ENCODE data around the gene LAMA1. TPM values are rescaled to one million over a fixed set of nuclear protein-coding genes. Genes with fewer than 3 reads are reported as not detected.

LAMA1 gene
- total RNA-seq, 1 experiment from 2014 or later: not detected

DNA sequence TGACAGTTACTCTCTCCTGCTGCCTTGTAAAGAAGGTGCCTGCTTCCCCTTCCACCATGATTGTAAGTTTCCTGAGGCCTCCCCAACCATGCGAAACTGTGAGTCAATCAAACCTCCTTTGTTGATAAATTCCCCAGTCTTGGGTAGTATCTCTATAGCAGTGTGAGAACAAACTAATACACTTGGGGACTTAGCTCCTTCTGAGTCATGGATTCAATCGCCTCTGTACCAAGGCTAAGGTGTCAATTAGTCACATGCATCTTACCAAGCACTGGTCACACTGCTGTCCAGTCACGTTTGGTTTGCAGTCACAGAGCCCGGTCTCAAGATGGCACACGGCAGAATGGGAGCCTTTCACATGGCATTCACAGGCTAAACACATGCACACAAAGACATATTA lies 100.6 kb downstream of the LAMA1 start:
- no peak overlapping the region for H2AFZ ChIP-seq
- ChIA-PET CTCF (no interaction called here), POLR2A (ENCODE audit: unreplicated experiment) (no interaction called here)
- peaks cover 72% of the 10 kb centered on the region for H3K27me3 ChIP-seq (ENCODE audit: insufficient read depth, low read depth)
- no peaks in the 10 kb centered on the region for H3K9me2 ChIP-seq (ENCODE audit: insufficient read depth)
- H3K36me3 ChIP-seq (ENCODE audit: low read depth): no peaks in the 10 kb centered on the region
- H3K4me2 ChIP-seq: no peak overlapping the region
- intact Hi-C loops (cut with micrococcal nuclease; ENCODE audit: unreplicated experiment): no loop called here
- no peaks in the 10 kb centered on the region for H3K4me1 ChIP-seq (replicated peaks; ENCODE audit: insufficient read depth)
- H3K9me3 ChIP-seq (ENCODE audit: insufficient read depth, low read depth): no peaks in the 10 kb centered on the region
- no peaks in the 10 kb centered on the region for H3F3A ChIP-seq (ENCODE audit: insufficient read depth, low read depth)
- no TSS peak for BruUV-seq (replicated peaks)
- no peak for DNase-seq
- H3K27ac ChIP-seq: no peak overlapping the region
- H3K4me3 ChIP-seq: no peak overlapping the region
- TF ChIP-seq, protein P1, sequence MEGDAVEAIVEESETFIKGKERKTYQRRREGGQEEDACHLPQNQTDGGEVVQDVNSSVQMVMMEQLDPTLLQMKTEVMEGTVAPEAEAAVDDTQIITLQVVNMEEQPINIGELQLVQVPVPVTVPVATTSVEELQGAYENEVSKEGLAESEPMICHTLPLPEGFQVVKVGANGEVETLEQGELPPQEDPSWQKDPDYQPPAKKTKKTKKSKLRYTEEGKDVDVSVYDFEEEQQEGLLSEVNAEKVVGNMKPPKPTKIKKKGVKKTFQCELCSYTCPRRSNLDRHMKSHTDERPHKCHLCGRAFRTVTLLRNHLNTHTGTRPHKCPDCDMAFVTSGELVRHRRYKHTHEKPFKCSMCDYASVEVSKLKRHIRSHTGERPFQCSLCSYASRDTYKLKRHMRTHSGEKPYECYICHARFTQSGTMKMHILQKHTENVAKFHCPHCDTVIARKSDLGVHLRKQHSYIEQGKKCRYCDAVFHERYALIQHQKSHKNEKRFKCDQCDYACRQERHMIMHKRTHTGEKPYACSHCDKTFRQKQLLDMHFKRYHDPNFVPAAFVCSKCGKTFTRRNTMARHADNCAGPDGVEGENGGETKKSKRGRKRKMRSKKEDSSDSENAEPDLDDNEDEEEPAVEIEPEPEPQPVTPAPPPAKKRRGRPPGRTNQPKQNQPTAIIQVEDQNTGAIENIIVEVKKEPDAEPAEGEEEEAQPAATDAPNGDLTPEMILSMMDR (conservative IDR thresholded peaks at IDR 0.05): no peak
- TF ChIP-seq EZH2 (IDR thresholded peaks at IDR 0.05; ENCODE audit: low read depth): no peak
- no peaks in the 10 kb centered on the region for H3K79me2 ChIP-seq (ENCODE audit: low read depth)
- no peaks in the 10 kb centered on the region for H4K20me1 ChIP-seq (ENCODE audit: insufficient read depth)

DNA sequence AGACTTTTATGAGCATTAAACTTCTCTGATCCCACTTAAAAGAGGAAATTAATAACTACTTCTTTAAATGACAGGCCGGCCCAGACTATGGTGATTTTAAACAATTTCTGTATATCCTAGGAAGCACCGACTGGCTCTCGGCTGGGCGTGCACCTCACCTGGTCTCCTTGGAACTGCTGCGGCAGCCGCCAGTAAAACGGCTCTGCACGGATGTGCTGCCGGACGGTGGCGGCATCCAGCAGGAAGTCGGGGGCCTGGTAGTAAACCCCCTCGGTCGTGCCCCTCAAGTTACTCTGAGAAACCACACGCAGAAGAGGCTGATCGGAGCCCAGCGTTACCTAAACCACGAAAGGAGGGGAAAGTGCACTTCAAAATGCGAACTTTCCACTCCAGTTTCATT lies 106.5 kb downstream of the LAMA1 start:
- no TSS peak for BruUV-seq (replicated peaks)
- no peaks in the 10 kb centered on the region for H3K9me3 ChIP-seq (ENCODE audit: insufficient read depth, low read depth)
- no peaks in the 10 kb centered on the region for H3F3A ChIP-seq (ENCODE audit: insufficient read depth, low read depth)
- no peak overlapping the region for H2AFZ ChIP-seq
- H3K4me3 ChIP-seq: no peak overlapping the region
- H3K9me2 ChIP-seq (ENCODE audit: insufficient read depth): no peaks in the 10 kb centered on the region
- no peaks in the 10 kb centered on the region for H3K79me2 ChIP-seq (ENCODE audit: low read depth)
- intact Hi-C loops (cut with micrococcal nuclease; ENCODE audit: unreplicated experiment): no loop called here
- peaks cover 87% of the 10 kb centered on the region for H3K27me3 ChIP-seq (ENCODE audit: insufficient read depth, low read depth)
- H3K4me1 ChIP-seq (replicated peaks; ENCODE audit: insufficient read depth): no peaks in the 10 kb centered on the region
- no peaks in the 10 kb centered on the region for H3K36me3 ChIP-seq (ENCODE audit: low read depth)
- no peak for DNase-seq
- ChIA-PET POLR2A (ENCODE audit: unreplicated experiment) (no interaction called here), CTCF (no interaction called here)
- no peak for TF ChIP-seq EZH2 (IDR thresholded peaks at IDR 0.05; ENCODE audit: low read depth)
- TF ChIP-seq, protein P1 (conservative IDR thresholded peaks at IDR 0.05): no peak
- no peaks in the 10 kb centered on the region for H4K20me1 ChIP-seq (ENCODE audit: insufficient read depth)
- H3K4me2 ChIP-seq: no peak overlapping the region
- H3K27ac ChIP-seq: no peak overlapping the region

DNA sequence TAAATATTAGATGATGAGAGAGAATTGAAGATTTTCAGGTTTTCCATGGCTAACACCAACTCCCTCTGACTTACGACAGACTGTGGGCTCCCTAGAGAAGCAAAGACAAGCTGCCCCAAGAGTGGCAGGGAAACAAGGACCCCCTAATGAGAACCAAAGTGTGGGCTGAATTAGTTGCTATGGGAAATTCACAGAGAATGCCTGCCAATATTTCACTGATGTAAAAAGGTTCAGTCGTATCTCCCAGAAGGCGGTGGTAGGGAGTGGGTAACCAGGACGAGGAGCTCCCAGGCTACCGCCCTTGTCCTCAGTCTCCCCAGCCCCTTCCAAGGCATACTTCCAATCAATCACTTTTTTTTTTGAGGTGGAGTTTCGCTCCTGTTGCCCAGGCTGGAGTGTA lies 113.6 kb downstream of the LAMA1 start:
- Histone ChIP-seq H3K9me2 (ENCODE audit: insufficient read depth) (no peaks in the 10 kb centered on the region), H2AFZ (no peak overlapping the region), H3F3A (ENCODE audit: insufficient read depth, low read depth) (no peaks in the 10 kb centered on the region), H4K20me1 (ENCODE audit: insufficient read depth) (no peaks in the 10 kb centered on the region), H3K4me3 (no peak overlapping the region), H3K27me3 (ENCODE audit: insufficient read depth, low read depth) (peaks cover 77% of the 10 kb centered on the region), H3K79me2 (ENCODE audit: low read depth) (no peaks in the 10 kb centered on the region), H3K4me2 (no peak overlapping the region), H3K9me3 (ENCODE audit: insufficient read depth, low read depth) (no peaks in the 10 kb centered on the region), H3K36me3 (ENCODE audit: low read depth) (no peaks in the 10 kb centered on the region), H3K4me1 (replicated peaks; ENCODE audit: insufficient read depth) (no peaks in the 10 kb centered on the region), H3K27ac (no peak overlapping the region)
- DNase-seq: no peak
- ChIA-PET POLR2A (ENCODE audit: unreplicated experiment) (no interaction called here), CTCF (no interaction called here)
- intact Hi-C loops (cut with micrococcal nuclease; ENCODE audit: unreplicated experiment): no loop called here
- no peak for TF ChIP-seq EZH2 (IDR thresholded peaks at IDR 0.05; ENCODE audit: low read depth)
- TF ChIP-seq, protein P1 (conservative IDR thresholded peaks at IDR 0.05): no peak
- BruUV-seq (replicated peaks): no TSS peak
